A673 (cell line): ENCODE results near the gene ASXL1. TPM values are rescaled to one million over a fixed set of nuclear protein-coding genes. Genes with fewer than 3 reads are reported as not detected.

Experiments used
- BruUV-seq: library from RNA; stranded (reverse); fragments of 400-500 nt; replicated peaks from 2 replicates; lab custom pipeline; 2021; lab: Mats Ljungman, UMichigan
- CTCF ChIA-PET: fragments of 300-600 bp; sonication (Branson Sonifier 250); formaldehyde crosslinking; loops from one replicate; lab custom pipeline; 2022; ENCODE audit warnings: antibody characterized with exemption; lab: Charles Lee
- POLR2A ChIA-PET: fragments of 300-600 bp; sonication (Branson Sonifier 250); formaldehyde crosslinking; loops from one replicate; lab custom pipeline; 2022; ENCODE audit warnings: antibody characterized with exemption; ENCODE audit not compliant: low non-redundant PET; lab: Charles Lee
- DNase-seq: peaks from one replicate; pipeline ENCODE4 v3.0.0-alpha.2; 2015; ENCODE audit warnings: low spot score
- H3K27ac ChIP-seq: fragments of 200-600 bp; sonication (generic); 2 replicates; pipeline ENCODE4 v1.5.1; 2016; ENCODE audit warnings: mixed run types, low read depth, mild to moderate bottlenecking, mixed read lengths, antibody characterized with exemption, low read length; ENCODE audit not compliant: poor library complexity, severe bottlenecking
- H3K27me3 ChIP-seq: fragments of 200-600 bp; sonication (generic); replicated peaks from 2 replicates; pipeline ENCODE4 v1.6.1; 2017; ENCODE audit warnings: mixed run types, low read depth, mild to moderate bottlenecking, mixed read lengths, antibody characterized with exemption, low read length; ENCODE audit not compliant: insufficient read depth, poor library complexity
- H3K36me3 ChIP-seq: fragments of 200-600 bp; sonication (generic); 2 replicates; pipeline ENCODE4 v1.6.1; 2016; ENCODE audit warnings: mixed run types, mild to moderate bottlenecking, mixed read lengths, antibody characterized with exemption, low read length; ENCODE audit not compliant: insufficient read depth, poor library complexity, severe bottlenecking
- H3K4me1 ChIP-seq: fragments of 200-600 bp; sonication (generic); 2 replicates; pipeline ENCODE4 v1.6.1; 2017; ENCODE audit warnings: mixed run types, mild to moderate bottlenecking, mixed read lengths, antibody characterized with exemption, low read length; ENCODE audit not compliant: insufficient read depth, poor library complexity, severe bottlenecking
- H3K4me3 ChIP-seq: fragments of 200-600 bp; sonication (generic); 2 replicates; pipeline ENCODE4 v1.5.1; 2016; ENCODE audit warnings: low read depth, mixed run types, mild to moderate bottlenecking, mixed read lengths, low read length; ENCODE audit not compliant: poor library complexity, severe bottlenecking
- H3K9me3 ChIP-seq: fragments of 200-600 bp; sonication (generic); 2 replicates; pipeline ENCODE4 v1.6.1; 2016; ENCODE audit warnings: mixed run types, low read depth, mild to moderate bottlenecking, mixed read lengths, antibody characterized with exemption, low read length; ENCODE audit not compliant: poor library complexity, severe bottlenecking
- CTCF ChIP-seq: fragments of 300-800, 200-600 bp; sonication (generic); conservative IDR thresholded peaks from 2 replicates; pipeline ENCODE4 v1.5.1; 2017; ENCODE audit warnings: low read depth, mild to moderate bottlenecking, antibody characterized with exemption, low read length, moderate library complexity, mixed read lengths
- EZH2 ChIP-seq: fragments of 200-600 bp; sonication (generic); IDR thresholded peaks from 2 replicates; pipeline ENCODE4 v1.6.1; 2017; ENCODE audit warnings: borderline replicate concordance, low read depth, mild to moderate bottlenecking, mixed read lengths, antibody characterized with exemption, low read length; ENCODE audit not compliant: poor library complexity, severe bottlenecking
- intact Hi-C: fragments of 100-400 bp; cut with micrococcal nuclease; formaldehyde crosslinking; loops from one replicate; pipeline ENCODE4 v1.10.0; 2022; ENCODE audit not compliant: unreplicated experiment
- total RNA-seq: library from RNA; stranded (reverse); gene quantifications from 2 replicates; pipeline ENCODE4 v1.2.3, GENCODE V29; 2021

The ASXL1 gene
- total RNA-seq, 1 experiment from 2014 or later: 101 TPM

- Histone ChIP-seq H3K4me1 (no peaks in the 10 kb centered on the region), H3K4me3 (no peak overlapping the region), H3K27ac (no peak overlapping the region), H3K27me3 (no peaks in the 10 kb centered on the region), H3K36me3 (no peaks in the 10 kb centered on the region), H3K9me3 (no peaks in the 10 kb centered on the region)
- intact Hi-C loops: no loop called here
- TF ChIP-seq EZH2 (no peak), CTCF (no peak)
- CTCF ChIA-PET: no interaction called here
- no TSS peak for BruUV-seq
- no peak for DNase-seq
- POLR2A ChIA-PET: no interaction called here
Measured at GRCh38 chr20:32466739-32467505, 108.8 kb downstream of the ASXL1 start.

GRCh38 chr20:32467506-32468312 is 109.6 kb downstream of the ASXL1 start:
- Histone ChIP-seq H3K27ac (no peak overlapping the region), H3K9me3 (no peaks in the 10 kb centered on the region), H3K27me3 (no peaks in the 10 kb centered on the region), H3K4me3 (no peak overlapping the region), H3K4me1 (no peaks in the 10 kb centered on the region), H3K36me3 (no peaks in the 10 kb centered on the region)
- no peak for DNase-seq
- TF ChIP-seq CTCF (no peak), EZH2 (no peak)
- ChIA-PET POLR2A (no interaction called here), CTCF (no interaction called here)
- intact Hi-C loops: no loop called here
- BruUV-seq: no TSS peak

- Histone ChIP-seq H3K4me3 (no peak overlapping the region), H3K27ac (no peak overlapping the region), H3K27me3 (no peaks in the 10 kb centered on the region), H3K9me3 (no peaks in the 10 kb centered on the region), H3K36me3 (no peaks in the 10 kb centered on the region), H3K4me1 (no peaks in the 10 kb centered on the region)
- no peak for DNase-seq
- ChIA-PET CTCF (no interaction called here), POLR2A (no interaction called here)
- no TSS peak for BruUV-seq
- intact Hi-C loops: no loop called here
- TF ChIP-seq EZH2 (no peak), CTCF (no peak)
Measured at GRCh38 chr20:32468313-32468640, 110.1 kb downstream of the ASXL1 start.
